IMR-90 (cell line): ENCODE results near the gene IDS. TPM values are rescaled to one million over a fixed set of nuclear protein-coding genes. Genes with fewer than 3 reads are reported as not detected.

Experiments used
- ATAC-seq: fragments of 200-7000 bp; cut with Tn5 transposase; 2 replicates; pipeline ENCODE4 v1.9.1; 2020; ENCODE audit warnings: low read depth, mild to moderate bottlenecking, moderate library complexity
- BruUV-seq: library from RNA; stranded (reverse); fragments of 400-500 nt; replicated peaks from 2 replicates; lab custom pipeline; 2021; lab: Mats Ljungman, UMichigan
- CTCF ChIA-PET: fragments of 300-600 bp; formaldehyde crosslinking; extraction: SDS; loops from one replicate; lab custom pipeline; 2021; ENCODE audit warnings: antibody characterized with exemption; lab: Yijun Ruan, JAX
- POLR2A ChIA-PET: fragments of 300-600 bp; sonication (Branson Sonifier 250); formaldehyde crosslinking; loops from one replicate; lab custom pipeline; 2022; ENCODE audit warnings: antibody characterized with exemption; ENCODE audit not compliant: unreplicated experiment; lab: Charles Lee
- DNase-seq: peaks from one replicate; pipeline ENCODE4 v3.0.0; 2013
- H2AFZ ChIP-seq: replicated peaks from 2 replicates; pipeline ENCODE3; 2013; ENCODE audit warnings: low read length, mild to moderate bottlenecking; ENCODE audit not compliant: poor library complexity
- H2AK5ac ChIP-seq: 2 replicates; pipeline ENCODE4 v1.6.1; 2013; ENCODE audit warnings: low read depth, low read length, inconsistent platforms
- H2AK9ac ChIP-seq: replicated peaks from 2 replicates; pipeline ENCODE3; 2013; ENCODE audit warnings: mild to moderate bottlenecking, low read depth, low read length, moderate library complexity; ENCODE audit not compliant: poor library complexity
- H2BK120ac ChIP-seq: 2 replicates; pipeline ENCODE4 v1.6.1; 2013; ENCODE audit warnings: low read depth, low read length, inconsistent platforms
- H2BK15ac ChIP-seq: 3 replicates; pipeline ENCODE4 v1.6.1; 2013; ENCODE audit warnings: low read depth, low read length, inconsistent platforms
- H2BK20ac ChIP-seq: 2 replicates; pipeline ENCODE4 v1.6.1; 2013; ENCODE audit warnings: low read depth, mild to moderate bottlenecking, inconsistent platforms, low read length, moderate library complexity
- H2BK5ac ChIP-seq: 2 replicates; pipeline ENCODE4 v1.6.1; 2013; ENCODE audit warnings: mild to moderate bottlenecking, low read depth, low read length, inconsistent platforms; ENCODE audit not compliant: poor library complexity, severe bottlenecking
- H3K14ac ChIP-seq: replicated peaks from 2 replicates; pipeline ENCODE4 v1.6.1; 2013; ENCODE audit warnings: low read depth, low read length, inconsistent platforms
- H3K18ac ChIP-seq: 2 replicates; pipeline ENCODE4 v1.6.1; 2013; ENCODE audit warnings: low read depth, low read length, control low read depth
- H3K23ac ChIP-seq: 2 replicates; pipeline ENCODE4 v1.6.1; 2013; ENCODE audit warnings: low read depth, low read length, inconsistent platforms
- H3K27ac ChIP-seq: 2 replicates; pipeline ENCODE4 v1.5.1; 2013; ENCODE audit warnings: mild to moderate bottlenecking, control low read depth, low read length; ENCODE audit not compliant: insufficient read depth
- H3K27me3 ChIP-seq: 2 replicates; pipeline ENCODE4 v1.6.1; 2013; ENCODE audit warnings: low read length; ENCODE audit not compliant: control insufficient read depth, insufficient read depth
- H3K36me3 ChIP-seq: 2 replicates; pipeline ENCODE4 v1.6.1; 2013; ENCODE audit warnings: low read length, mixed read lengths; ENCODE audit not compliant: control insufficient read depth, insufficient read depth
- H3K4ac ChIP-seq: 2 replicates; pipeline ENCODE4 v1.6.1; 2013; ENCODE audit warnings: low read depth, low read length, inconsistent platforms
- H3K4me1 ChIP-seq: 2 replicates; pipeline ENCODE4 v1.6.1; 2013; ENCODE audit warnings: low read length, mixed read lengths; ENCODE audit not compliant: control insufficient read depth, insufficient read depth
- H3K4me2 ChIP-seq: 2 replicates; pipeline ENCODE4 v1.6.1; 2013; ENCODE audit warnings: low read depth, mild to moderate bottlenecking, control low read depth, low read length, moderate library complexity
- H3K4me3 ChIP-seq: 2 replicates; pipeline ENCODE4 v1.5.1; 2013; ENCODE audit warnings: low read depth, mild to moderate bottlenecking, control low read depth, low read length, moderate library complexity; ENCODE audit not compliant: insufficient read depth
- H3K56ac ChIP-seq: 2 replicates; pipeline ENCODE4 v1.6.1; 2013; ENCODE audit warnings: low read length, inconsistent platforms; ENCODE audit not compliant: insufficient read depth; ENCODE audit errors: extremely low read depth
- H3K79me1 ChIP-seq, 2 experiments: 2 replicates each; pipeline ENCODE4 v1.6.1; 2013; ENCODE audit warnings: low read length in 2 of 2, inconsistent platforms in 1 of 2, low read depth in 1 of 2
- H3K9ac ChIP-seq: 2 replicates; pipeline ENCODE4 v1.6.1; 2013; ENCODE audit warnings: low read depth, low read length, control low read depth
- H3K9me1 ChIP-seq: 2 replicates; pipeline ENCODE4 v1.6.1; 2013; ENCODE audit warnings: low read length, inconsistent platforms; ENCODE audit not compliant: insufficient read depth
- H3K9me3 ChIP-seq: 2 replicates; pipeline ENCODE4 v1.6.1; 2013; ENCODE audit warnings: low read length; ENCODE audit not compliant: control insufficient read depth, insufficient read depth
- H4K20me1 ChIP-seq: 2 replicates; pipeline ENCODE4 v1.6.1; 2013; ENCODE audit warnings: low read length, inconsistent platforms; ENCODE audit not compliant: insufficient read depth
- H4K5ac ChIP-seq: 2 replicates; pipeline ENCODE4 v1.6.1; 2013; ENCODE audit warnings: mild to moderate bottlenecking, low read depth, low read length, control low read depth
- H4K8ac ChIP-seq, 2 experiments: 2 replicates each; pipeline ENCODE4 v1.6.1; 2013; ENCODE audit warnings: low read depth in 2 of 2, low read length in 2 of 2, control low read depth in 1 of 2, inconsistent platforms in 1 of 2
- H4K91ac ChIP-seq: 2 replicates; pipeline ENCODE4 v1.6.1; 2013; ENCODE audit warnings: low read depth, low read length, inconsistent platforms; ENCODE audit not compliant: insufficient read depth
- MAFK ChIP-seq: IDR thresholded peaks from 2 replicates; pipeline ENCODE4 v1.6.1; 2012; ENCODE audit warnings: low read depth, low read length, improper control_type of control experiment
- MAZ ChIP-seq: IDR thresholded peaks from 2 replicates; pipeline ENCODE4 v1.6.1; 2012; ENCODE audit warnings: low read depth, mild to moderate bottlenecking, low read length, improper control_type of control experiment, moderate library complexity, borderline replicate concordance
- MXI1 ChIP-seq: IDR thresholded peaks from 2 replicates; pipeline ENCODE4 v1.6.1; 2012; ENCODE audit warnings: low read depth, mild to moderate bottlenecking, low read length, moderate library complexity, borderline replicate concordance
- WGBS, 2 experiments: methylation state at CpG; one replicate each; pipeline versions ENCODE4 v1.1.5 to v1.1.7; 2013; ENCODE audit warnings: missing lambda C conversion rate in 2 of 2; ENCODE audit not compliant: insufficient read length in 1 of 2; ENCODE audit errors: extremely low coverage in 2 of 2; 5-methylcytosine and 5-hydroxymethylcytosine counted together
- dilution Hi-C: fragments of 300-500 bp; cut with HindIII; formaldehyde crosslinking; loops from one replicate; pipeline ENCODE4 v1.14.3; 2018; ENCODE audit warnings: low sequenced_read_pairs; ENCODE audit not compliant: unreplicated experiment
- in situ Hi-C: fragments of 300-500 bp; cut with MboI; formaldehyde crosslinking; loops from 3 replicates; pipeline ENCODE4 v1.14.3; 2019; ENCODE audit warnings: low sequenced_read_pairs, inconsistent platforms, mixed read lengths
- intact Hi-C: fragments of 100-400 bp; cut with micrococcal nuclease; formaldehyde crosslinking; loops from 2 replicates; pipeline ENCODE4 v1.10.0; 2022
- polyA plus RNA-seq, 3 experiments: library from polyadenylated mRNA; depleted of rRNA; stranded (reverse); fragments of >200 nt; gene quantifications; 2 replicates each; pipeline ENCODE4 v1.2.3, GENCODE V29; 2012; ENCODE audit warnings: low replicate concordance in 1 of 3
- total RNA-seq: library from RNA; depleted of rRNA; stranded (reverse); fragments of >200 nt; gene quantifications from 2 replicates; pipeline ENCODE4 v1.2.3, GENCODE V29; 2012

Gene IDS
- total and polyA plus RNA-seq, 2 of the 4 experiments (the other 2 are of a cell fraction) = 26.3 to 56.9 TPM

GRCh38 chrX:149508467-149508866 is 3.4 kb upstream of the IDS start:
- Histone ChIP-seq H4K20me1 (no peaks in the 10 kb centered on the region), H3K9ac (no peak overlapping the region), H3K4me1 (peaks cover 6% of the 10 kb centered on the region), H3K14ac (no peak overlapping the region), H3K9me1 (0 out of 2 replicates have a peak, but pooled peaks cover 3% of the 10 kb centered on the region), H2BK5ac (no peak overlapping the region), H3K4ac (no peak overlapping the region), H3K56ac (no peak overlapping the region), H2BK15ac (no peak overlapping the region), H4K8ac (no peak overlapping the region), H3K4me2 (no peak overlapping the region), H2AK5ac (no peak overlapping the region), H4K91ac (no peak overlapping the region), H3K27me3 (peaks cover 10% of the 10 kb centered on the region), H3K9me3 (no peaks in the 10 kb centered on the region), H3K27ac (no peak overlapping the region), H3K36me3 (no peaks in the 10 kb centered on the region), H3K79me1 (peaks cover 0 to 10% of the 10 kb centered on the region in 2 experiments; a peak in 2 of 4 replicates), H2AFZ (no peak overlapping the region), H3K18ac (no peak overlapping the region), H2AK9ac (no peak overlapping the region), H2BK120ac (no peak overlapping the region), H2BK20ac (no peak overlapping the region), H3K23ac (no peak overlapping the region), H3K4me3 (no peak overlapping the region), H4K5ac (no peak overlapping the region)
- CTCF ChIA-PET = no interaction called here
- intact Hi-C loops (no loop called here), in situ Hi-C loops (loop anchor here (25.0 kb wide), 1 partner anchor 1229 kb away; no protein-coding TSS in a partner anchor), dilution Hi-C loops (no loop called here)
- WGBS, 2 experiments = no CpG with 5 or more reads among the region's 1 CpG
- POLR2A ChIA-PET = no interaction called here
- DNase-seq (no peak), ATAC-seq (no peak)
- no TSS peak for BruUV-seq
- TF ChIP-seq MAZ = no peak
- no peak for TF ChIP-seq MXI1
- no peak for TF ChIP-seq MAFK
